Activated CD4-positive, alpha-beta T cell treated with anti-CD3 and anti-CD28 coated beads, Interleukin-2, amount 50 U/mL, for 16 hours (primary cell): ENCODE measurements around the gene KLHDC4.

Source experiments
- DNase-seq: peaks from one replicate; pipeline ENCODE4 v3.0.0-alpha.2; 2020

KLHDC4 gene

DNA sequence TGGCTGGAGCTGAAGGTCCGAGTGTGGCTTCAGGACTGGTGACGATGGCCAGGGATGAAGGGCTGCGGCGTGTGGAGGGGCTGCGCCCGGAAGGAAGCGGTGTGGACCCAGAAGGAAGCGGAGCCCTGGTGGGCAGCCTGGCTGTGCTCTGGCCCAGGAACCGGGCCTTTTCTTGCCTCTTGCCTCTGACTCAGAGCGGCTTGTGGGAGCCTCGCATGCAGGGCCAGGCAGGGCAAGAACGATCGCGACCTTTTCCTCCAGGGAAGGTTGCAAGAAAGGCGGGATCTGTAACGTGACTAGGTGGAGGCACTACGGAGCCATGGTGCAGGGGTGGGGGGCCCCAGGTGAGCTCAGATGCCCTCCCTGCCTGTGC lies 85.5 kb downstream of the KLHDC4 start:
- no peak for DNase-seq

DNA sequence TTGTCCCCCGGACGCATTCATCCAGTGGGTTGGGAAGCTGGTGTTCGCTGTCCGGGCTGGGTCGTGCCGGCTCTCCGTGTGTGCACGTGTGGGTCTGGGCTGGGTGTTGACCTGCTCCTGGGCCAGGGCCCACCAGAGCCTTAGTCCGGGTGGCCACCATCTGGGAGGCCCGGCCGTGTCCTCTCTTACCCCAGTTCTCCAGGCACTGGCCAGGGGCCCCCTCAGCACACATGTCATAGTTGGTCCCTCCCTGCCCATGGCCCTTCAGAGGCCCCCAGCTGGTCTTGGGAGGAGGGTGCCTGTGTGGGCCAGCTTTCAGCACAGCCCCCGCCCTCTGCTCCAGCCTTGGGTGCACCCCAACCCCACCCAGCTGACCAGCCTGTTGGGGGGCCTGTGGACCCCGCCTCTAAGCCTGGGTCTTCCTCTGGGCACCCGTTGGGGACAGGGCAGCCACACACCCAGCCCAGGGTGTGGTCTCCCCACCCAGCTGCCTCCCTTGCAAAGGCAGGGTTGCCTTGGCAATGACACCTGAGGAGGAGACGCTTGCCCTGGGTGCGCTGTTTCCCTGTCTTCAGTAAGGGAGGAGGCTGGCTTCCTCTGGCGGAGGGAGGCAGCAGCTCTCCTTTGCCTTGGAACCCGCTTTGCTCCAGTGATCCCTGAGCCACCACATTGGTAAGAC lies 86.1 kb downstream of the KLHDC4 start:
- no peak for DNase-seq

DNA sequence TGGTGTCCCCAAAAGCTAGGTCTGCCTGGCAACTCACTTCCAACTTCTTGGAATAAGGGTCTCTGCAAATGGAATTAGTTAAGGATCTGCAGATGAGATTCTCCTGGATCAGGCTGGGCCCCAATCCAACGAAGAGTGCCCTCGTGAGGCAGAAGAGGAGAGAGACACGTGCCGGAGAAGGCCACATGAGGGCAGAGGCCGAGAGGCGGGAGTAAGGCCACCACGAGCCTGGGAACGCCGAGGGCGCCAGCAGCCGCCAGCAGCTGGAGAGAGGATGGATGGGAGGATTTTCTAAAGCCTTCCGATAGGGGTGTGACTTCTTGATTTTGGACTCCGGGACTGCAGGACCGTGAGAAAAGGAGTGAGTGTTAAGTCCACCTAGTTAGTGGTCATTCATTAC lies 87.2 kb downstream of the KLHDC4 start:
- DNase-seq = no peak

GRCh38 chr16:87677830-87678229 lies 88.0 kb downstream of the KLHDC4 start:
- DNase-seq = no peak

GRCh38 chr16:87675111-87675719 lies 90.6 kb downstream of the KLHDC4 start:
- DNase-seq = no peak

DNA sequence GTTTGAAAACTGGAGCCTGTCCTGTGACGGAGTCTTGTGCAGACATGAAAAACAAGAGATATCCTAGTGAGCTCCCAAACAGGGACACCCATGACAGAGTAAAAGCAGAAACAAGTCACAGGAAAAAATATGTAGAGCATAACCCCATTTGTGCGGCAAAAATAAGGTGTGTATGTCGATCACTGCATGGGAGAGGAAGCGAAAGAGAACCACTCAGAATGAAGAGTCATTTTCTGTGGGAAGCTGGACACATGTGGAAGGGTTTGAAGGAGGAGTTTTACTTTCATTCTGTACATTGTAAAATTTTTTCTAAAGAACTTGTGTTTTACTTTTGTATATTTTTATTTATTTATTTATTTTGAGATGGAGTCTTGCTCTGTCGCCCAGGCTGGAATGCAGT lies 91.4 kb downstream of the KLHDC4 start:
- DNase-seq = no peak

DNA sequence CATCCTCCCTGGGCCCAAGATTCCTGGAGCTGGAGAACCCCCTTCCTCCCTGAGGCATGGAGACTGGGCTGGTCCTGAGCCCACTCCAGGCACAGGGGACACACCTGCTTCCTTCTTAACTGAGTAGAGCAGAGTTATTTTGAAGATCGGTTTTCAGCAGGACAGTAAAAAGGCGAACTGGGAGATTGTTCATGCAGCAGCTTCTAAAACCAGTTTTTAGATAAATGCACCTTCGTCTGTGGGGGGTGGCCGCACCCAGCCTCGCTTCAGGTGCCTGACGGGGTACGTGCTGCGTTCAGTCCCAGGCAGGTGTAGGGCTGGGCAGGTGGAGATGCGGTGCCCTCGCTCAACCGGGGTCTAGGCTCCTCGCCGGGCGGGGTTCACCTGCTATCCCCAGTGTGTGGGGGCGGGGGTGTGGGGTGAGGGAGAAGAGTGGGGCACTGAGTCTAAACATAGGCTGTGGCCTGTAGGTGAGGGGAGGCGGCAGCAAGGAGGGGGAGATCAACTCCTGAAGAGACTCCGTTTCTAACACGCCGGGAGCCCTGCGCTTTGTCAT lies 94.0 kb downstream of the KLHDC4 start:
- no peak for DNase-seq

- DNase-seq = no peak
Measured at GRCh38 chr16:87671221-87671620, 94.6 kb downstream of the KLHDC4 start.

DNA sequence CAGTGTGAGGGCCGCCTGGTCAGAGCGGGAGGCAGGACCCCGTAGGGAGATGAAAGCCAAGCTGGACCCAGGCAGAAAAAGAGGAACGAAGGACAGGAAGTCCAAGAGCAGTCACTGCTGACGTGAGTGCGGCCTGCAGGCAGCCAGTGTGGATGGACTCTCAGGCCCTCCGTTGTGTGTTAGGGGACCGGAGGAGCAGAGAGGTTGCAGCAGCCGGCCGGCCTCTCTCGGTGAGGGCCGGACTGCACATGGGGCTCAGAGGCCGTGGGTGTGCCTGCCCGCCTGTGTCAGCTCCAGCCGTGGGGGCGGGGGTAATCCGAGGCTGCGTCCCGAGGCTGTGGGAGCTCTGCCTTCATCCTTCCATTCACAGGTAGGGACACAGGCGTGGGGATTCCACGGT lies 96.1 kb downstream of the KLHDC4 start:
- DNase-seq = no peak

GRCh38 chr16:87667946-87668345 lies 97.8 kb downstream of the KLHDC4 start:
- no peak for DNase-seq

GRCh38 chr16:87667443-87667842 lies 98.3 kb downstream of the KLHDC4 start:
- no peak for DNase-seq

DNA sequence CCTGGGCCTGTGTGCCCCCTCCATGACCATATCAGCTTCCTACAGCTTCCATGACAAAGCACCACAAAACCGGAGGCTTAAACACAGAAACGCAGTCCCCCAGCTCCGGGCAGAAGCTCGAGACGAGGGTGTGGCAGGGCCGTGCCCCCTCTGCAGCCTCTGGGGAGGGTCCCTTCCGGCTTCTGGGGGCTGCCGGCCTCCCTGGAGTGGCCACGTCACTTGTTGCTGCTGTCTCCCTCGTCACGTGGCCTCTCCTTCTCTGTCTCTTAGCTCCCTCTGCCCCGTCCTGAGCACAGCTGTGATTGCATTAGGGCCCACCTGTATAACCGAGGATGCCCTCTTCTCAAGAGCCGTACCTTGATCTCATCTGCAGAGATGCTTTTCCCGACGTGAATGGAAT lies 98.9 kb downstream of the KLHDC4 start:
- DNase-seq = no peak

GRCh38 chr16:87665193-87665592 lies 100.6 kb downstream of the KLHDC4 start:
- no peak for DNase-seq

- no peak for DNase-seq
Measured at GRCh38 chr16:87664792-87665191, 101.0 kb downstream of the KLHDC4 start.

- DNase-seq = no peak
Measured at GRCh38 chr16:87662254-87663204, 103.3 kb downstream of the KLHDC4 start.

DNA sequence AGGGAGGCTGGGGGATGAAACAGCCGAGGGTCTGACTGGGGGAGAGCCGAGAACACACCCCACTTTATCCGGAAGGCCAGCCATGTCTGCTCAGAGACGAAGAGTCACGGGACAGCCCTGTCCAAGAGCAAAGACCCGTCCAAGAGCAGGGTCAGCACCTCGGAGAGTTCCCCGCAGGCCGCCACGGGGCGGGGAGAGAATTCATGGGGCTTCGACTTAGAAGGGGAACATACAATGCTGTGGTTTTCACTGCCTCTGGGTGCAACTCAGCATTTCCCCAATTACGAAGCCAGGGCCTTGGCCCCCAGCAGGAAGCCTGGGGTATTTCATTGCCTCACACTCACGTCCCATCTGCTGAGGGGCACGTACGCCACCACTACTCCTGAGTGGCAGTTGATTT lies 104.2 kb downstream of the KLHDC4 start:
- peak; percentile 30 for DNase-seq

- no peak for DNase-seq
Measured at GRCh38 chr16:87658564-87659225, 107.1 kb downstream of the KLHDC4 start.
